ENCODE data around the gene KRT73. TPM values are rescaled to one million over a fixed set of nuclear protein-coding genes. Genes with fewer than 3 reads are reported as not detected.

Gene KRT73
- total RNA-seq, 1 donor from 2014 or later: not detected

DNA sequence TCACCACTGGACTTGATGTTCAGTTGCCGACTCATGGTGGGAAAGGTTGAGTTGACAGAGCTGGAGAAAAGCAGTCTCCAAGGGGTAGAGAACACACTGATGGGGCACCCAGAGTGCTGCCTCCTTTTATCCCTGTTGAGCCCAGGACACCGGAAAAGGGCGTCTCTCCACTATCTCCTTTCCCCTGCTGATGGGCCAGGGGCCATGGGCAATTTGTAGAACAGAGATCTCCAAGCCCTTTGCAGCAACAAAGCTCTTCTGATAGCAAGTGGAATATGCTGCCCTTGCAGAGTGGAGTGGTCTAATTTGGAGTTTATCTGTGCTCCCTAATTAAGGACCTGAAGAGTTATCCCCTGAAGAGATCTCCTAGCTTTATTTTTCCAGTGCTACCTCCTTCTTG is 44.6 kb downstream of the KRT73 start, which contains the start of gene KRT74:
Gene KRT74, minus strand, starts transcription at position 101 of the 400 bp plus-strand sequence. Its CDS starts 66 bp downstream, at position 35.
- no peak for DNase-seq (ENCODE audit: low read depth, low spot score)

GRCh38 chr12:52573306-52573705 is 45.1 kb downstream of the KRT73 start:
- no peak for DNase-seq (ENCODE audit: low read depth, low spot score)

- DNase-seq (ENCODE audit: low read depth, low spot score): no peak
Observed at GRCh38 chr12:52570511-52570910, 47.8 kb downstream of the KRT73 start.

DNA sequence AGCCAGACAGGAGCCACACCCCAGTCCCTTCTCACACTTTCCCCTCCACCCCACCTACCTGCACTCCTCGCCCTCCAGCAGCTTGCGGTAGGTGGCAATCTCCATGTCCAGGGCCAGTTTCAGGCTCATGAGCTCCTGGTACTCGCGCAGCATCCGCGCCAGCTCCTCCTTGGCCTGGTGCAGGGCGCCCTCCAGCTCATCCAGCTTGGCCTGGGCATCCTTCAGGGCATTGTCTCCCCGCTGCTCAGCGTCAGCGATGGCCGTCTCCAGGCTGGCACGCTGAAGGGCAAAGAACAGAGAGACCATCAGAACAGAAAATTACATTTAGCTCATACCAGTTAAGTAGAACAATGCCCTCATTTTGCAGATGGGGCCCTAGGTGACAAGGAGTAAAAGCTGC is 50.2 kb downstream of the KRT73 start:
- no peak for DNase-seq (ENCODE audit: low read depth, low spot score)

- no peak for DNase-seq (ENCODE audit: low read depth, low spot score)
Observed at GRCh38 chr12:52566847-52567291, 51.5 kb downstream of the KRT73 start.

GRCh38 chr12:52564582-52564981 is 53.8 kb downstream of the KRT73 start:
- DNase-seq (ENCODE audit: low read depth, low spot score): no peak

DNA sequence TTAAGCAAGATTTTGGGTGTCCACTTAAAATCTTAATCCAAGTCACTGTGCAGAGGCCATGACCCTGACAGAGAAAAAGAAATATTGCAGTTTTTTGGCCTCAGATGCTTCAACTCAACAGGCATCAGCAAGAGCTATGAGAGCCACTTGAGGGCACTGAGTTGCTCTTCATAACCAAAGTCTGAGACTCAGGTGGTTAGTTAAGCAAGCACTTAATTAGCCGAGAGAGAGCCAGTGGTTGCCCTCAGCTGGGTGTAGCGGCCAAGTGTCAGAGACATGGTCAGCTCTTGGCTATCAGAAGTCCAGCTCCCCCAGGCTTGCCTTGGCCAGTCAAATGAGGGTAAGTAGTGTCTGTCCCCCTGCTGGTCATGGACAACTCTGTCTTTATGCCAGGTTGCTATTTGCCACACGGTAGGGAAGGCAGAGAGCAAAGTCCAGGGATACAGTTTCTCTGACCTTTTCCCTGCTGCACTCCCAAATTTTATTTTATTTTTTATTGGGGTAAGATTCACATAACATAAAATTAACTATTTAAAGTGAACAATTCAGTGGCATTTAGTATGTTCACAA is 56.4 kb downstream of the KRT73 start:
- no peak for DNase-seq (ENCODE audit: low read depth, low spot score)

DNA sequence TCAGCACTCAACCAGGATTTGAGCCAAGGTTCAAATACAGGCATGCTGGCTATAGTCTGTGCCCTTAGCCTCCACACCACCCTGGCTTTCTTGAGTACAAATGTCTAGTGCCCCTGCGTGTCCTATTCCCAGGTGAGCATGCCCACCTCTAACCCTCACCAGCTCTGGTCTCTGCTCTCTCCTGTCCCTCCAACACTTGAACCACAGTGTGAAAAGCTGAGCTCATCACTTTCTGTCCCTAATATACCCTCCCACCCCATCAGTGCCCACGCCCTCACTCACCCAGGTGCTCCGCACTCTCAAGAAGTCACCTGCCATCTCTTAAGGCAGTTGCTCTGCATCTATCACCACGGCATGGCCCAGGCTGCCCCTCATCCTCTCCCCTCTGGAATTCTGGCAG is 58.4 kb downstream of the KRT73 start:
- DNase-seq (ENCODE audit: low read depth, low spot score): no peak

DNA sequence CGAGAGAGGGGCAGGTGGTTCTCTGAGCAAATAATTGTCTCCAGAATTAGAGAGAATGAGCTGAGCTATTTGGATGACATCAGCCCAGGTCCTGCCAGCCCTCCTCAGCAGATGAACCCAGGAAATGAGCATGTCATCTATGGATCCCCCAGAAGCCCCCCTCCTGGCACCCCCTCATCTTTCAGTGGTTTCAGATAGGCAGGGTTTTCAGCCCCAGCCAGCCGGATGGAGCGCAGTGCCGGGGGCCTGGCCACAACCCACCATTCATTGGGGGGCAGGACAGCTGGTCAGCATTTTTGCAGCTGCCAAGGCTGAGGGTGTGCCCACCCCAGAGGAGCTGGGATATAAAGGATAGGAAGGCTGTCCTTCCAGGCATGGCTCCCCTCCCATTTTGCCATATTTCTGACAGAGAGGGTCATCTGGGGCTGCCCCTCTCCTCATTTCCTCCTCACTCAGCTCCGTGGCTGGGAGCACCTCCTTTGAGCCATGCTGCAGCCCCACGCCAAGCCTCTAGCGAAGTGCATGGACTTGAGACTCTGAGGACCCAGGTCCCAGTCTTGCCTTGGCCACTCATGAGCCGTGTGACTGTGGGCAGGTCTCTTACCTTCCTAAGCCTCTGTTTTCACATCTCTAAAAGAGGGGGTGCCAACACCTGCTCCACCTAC is 59.4 kb downstream of the KRT73 start:
- no peak for DNase-seq (ENCODE audit: low read depth, low spot score)

Other genes with a start within 250 kb of the KRT73 start
- gene KRT84, start 232.9 kb downstream of the KRT73 start, total RNA-seq: not detected in 2 replicates
- gene KRT82, start 212.2 kb downstream of the KRT73 start, total RNA-seq: not detected in 2 replicates
- gene KRT75, start 184.2 kb downstream of the KRT73 start, total RNA-seq: not detected in 2 replicates
- 0.07 and 0.18 TPM in 2 replicates for gene KRT6B, start 166.4 kb downstream of the KRT73 start, total RNA-seq
- 0.07 TPM in 1 of 2 replicates, not detected in the other for gene KRT6C, start 144.8 kb downstream of the KRT73 start, total RNA-seq
- gene KRT6A, start 125.3 kb downstream of the KRT73 start, total RNA-seq: 0.79 and 12.6 TPM in 2 replicates
- gene KRT5, start 98.2 kb downstream of the KRT73 start, total RNA-seq: 0.66 and 2.0 TPM in 2 replicates
- gene KRT71, start 65.4 kb downstream of the KRT73 start, total RNA-seq: not detected in 2 replicates
- gene KRT74, start 44.7 kb downstream of the KRT73 start, total RNA-seq: not detected in 2 replicates
- gene KRT72, start 17.1 kb downstream of the KRT73 start, total RNA-seq: not detected in 2 replicates
- not detected in 2 replicates for gene KRT2, start 33.7 kb upstream of the KRT73 start, total RNA-seq
- gene KRT1, start 61.8 kb upstream of the KRT73 start, total RNA-seq: not detected in 2 replicates
- not detected in 2 replicates for gene KRT77, start 85.0 kb upstream of the KRT73 start, total RNA-seq
- gene KRT76, start 158.8 kb upstream of the KRT73 start, total RNA-seq: not detected in 2 replicates
- gene KRT3, start 177.6 kb upstream of the KRT73 start, total RNA-seq: not detected in 2 replicates
- not detected in 2 replicates for gene KRT4, start 195.6 kb upstream of the KRT73 start, total RNA-seq
- not detected in 2 replicates for gene KRT79, start 215.8 kb upstream of the KRT73 start, total RNA-seq
- gene KRT78, start 230.4 kb upstream of the KRT73 start, total RNA-seq: not detected in 2 replicates

Data from pulmonary artery endothelial cell (primary cell).